IMR-90 (cell line): ENCODE results near the gene TMEM179. TPM values are rescaled to one million over a fixed set of nuclear protein-coding genes. Genes with fewer than 3 reads are reported as not detected.

ENCODE experiments used
- ATAC-seq: fragments of 200-7000 bp; cut with Tn5 transposase; 2 replicates; pipeline ENCODE4 v1.9.1; 2020; ENCODE audit warnings: low read depth, mild to moderate bottlenecking, moderate library complexity
- BruUV-seq: library from RNA; stranded (reverse); fragments of 400-500 nt; replicated peaks from 2 replicates; lab custom pipeline; 2021; lab: Mats Ljungman, UMichigan
- CTCF ChIA-PET: fragments of 300-600 bp; formaldehyde crosslinking; extraction: SDS; loops from one replicate; lab custom pipeline; 2021; ENCODE audit warnings: antibody characterized with exemption; lab: Yijun Ruan, JAX
- POLR2A ChIA-PET: fragments of 300-600 bp; sonication (Branson Sonifier 250); formaldehyde crosslinking; loops from one replicate; lab custom pipeline; 2022; ENCODE audit warnings: antibody characterized with exemption; ENCODE audit not compliant: unreplicated experiment; lab: Charles Lee
- DNase-seq: peaks from one replicate; pipeline ENCODE4 v3.0.0; 2013
- H2AFZ ChIP-seq: replicated peaks from 2 replicates; pipeline ENCODE3; 2013; ENCODE audit warnings: low read length, mild to moderate bottlenecking; ENCODE audit not compliant: poor library complexity
- H2AK5ac ChIP-seq: 2 replicates; pipeline ENCODE4 v1.6.1; 2013; ENCODE audit warnings: low read depth, low read length, inconsistent platforms
- H2AK9ac ChIP-seq: replicated peaks from 2 replicates; pipeline ENCODE3; 2013; ENCODE audit warnings: mild to moderate bottlenecking, low read depth, low read length, moderate library complexity; ENCODE audit not compliant: poor library complexity
- H2BK120ac ChIP-seq: 2 replicates; pipeline ENCODE4 v1.6.1; 2013; ENCODE audit warnings: low read depth, low read length, inconsistent platforms
- H2BK15ac ChIP-seq: 3 replicates; pipeline ENCODE4 v1.6.1; 2013; ENCODE audit warnings: low read depth, low read length, inconsistent platforms
- H2BK20ac ChIP-seq: 2 replicates; pipeline ENCODE4 v1.6.1; 2013; ENCODE audit warnings: low read depth, mild to moderate bottlenecking, inconsistent platforms, low read length, moderate library complexity
- H2BK5ac ChIP-seq: 2 replicates; pipeline ENCODE4 v1.6.1; 2013; ENCODE audit warnings: mild to moderate bottlenecking, low read depth, low read length, inconsistent platforms; ENCODE audit not compliant: poor library complexity, severe bottlenecking
- H3K14ac ChIP-seq: replicated peaks from 2 replicates; pipeline ENCODE4 v1.6.1; 2013; ENCODE audit warnings: low read depth, low read length, inconsistent platforms
- H3K18ac ChIP-seq: 2 replicates; pipeline ENCODE4 v1.6.1; 2013; ENCODE audit warnings: low read depth, low read length, control low read depth
- H3K23ac ChIP-seq: 2 replicates; pipeline ENCODE4 v1.6.1; 2013; ENCODE audit warnings: low read depth, low read length, inconsistent platforms
- H3K27ac ChIP-seq: 2 replicates; pipeline ENCODE4 v1.5.1; 2013; ENCODE audit warnings: mild to moderate bottlenecking, control low read depth, low read length; ENCODE audit not compliant: insufficient read depth
- H3K27me3 ChIP-seq: 2 replicates; pipeline ENCODE4 v1.6.1; 2013; ENCODE audit warnings: low read length; ENCODE audit not compliant: control insufficient read depth, insufficient read depth
- H3K36me3 ChIP-seq: 2 replicates; pipeline ENCODE4 v1.6.1; 2013; ENCODE audit warnings: low read length, mixed read lengths; ENCODE audit not compliant: control insufficient read depth, insufficient read depth
- H3K4ac ChIP-seq: 2 replicates; pipeline ENCODE4 v1.6.1; 2013; ENCODE audit warnings: low read depth, low read length, inconsistent platforms
- H3K4me1 ChIP-seq: 2 replicates; pipeline ENCODE4 v1.6.1; 2013; ENCODE audit warnings: low read length, mixed read lengths; ENCODE audit not compliant: control insufficient read depth, insufficient read depth
- H3K4me2 ChIP-seq: 2 replicates; pipeline ENCODE4 v1.6.1; 2013; ENCODE audit warnings: low read depth, mild to moderate bottlenecking, control low read depth, low read length, moderate library complexity
- H3K4me3 ChIP-seq: 2 replicates; pipeline ENCODE4 v1.5.1; 2013; ENCODE audit warnings: low read depth, mild to moderate bottlenecking, control low read depth, low read length, moderate library complexity; ENCODE audit not compliant: insufficient read depth
- H3K56ac ChIP-seq: 2 replicates; pipeline ENCODE4 v1.6.1; 2013; ENCODE audit warnings: low read length, inconsistent platforms; ENCODE audit not compliant: insufficient read depth; ENCODE audit errors: extremely low read depth
- H3K79me1 ChIP-seq, 2 experiments: 2 replicates each; pipeline ENCODE4 v1.6.1; 2013; ENCODE audit warnings: low read length in 2 of 2, inconsistent platforms in 1 of 2, low read depth in 1 of 2
- H3K9ac ChIP-seq: 2 replicates; pipeline ENCODE4 v1.6.1; 2013; ENCODE audit warnings: low read depth, low read length, control low read depth
- H3K9me1 ChIP-seq: 2 replicates; pipeline ENCODE4 v1.6.1; 2013; ENCODE audit warnings: low read length, inconsistent platforms; ENCODE audit not compliant: insufficient read depth
- H3K9me3 ChIP-seq: 2 replicates; pipeline ENCODE4 v1.6.1; 2013; ENCODE audit warnings: low read length; ENCODE audit not compliant: control insufficient read depth, insufficient read depth
- H4K20me1 ChIP-seq: 2 replicates; pipeline ENCODE4 v1.6.1; 2013; ENCODE audit warnings: low read length, inconsistent platforms; ENCODE audit not compliant: insufficient read depth
- H4K5ac ChIP-seq: 2 replicates; pipeline ENCODE4 v1.6.1; 2013; ENCODE audit warnings: mild to moderate bottlenecking, low read depth, low read length, control low read depth
- H4K8ac ChIP-seq, 2 experiments: 2 replicates each; pipeline ENCODE4 v1.6.1; 2013; ENCODE audit warnings: low read depth in 2 of 2, low read length in 2 of 2, control low read depth in 1 of 2, inconsistent platforms in 1 of 2
- H4K91ac ChIP-seq: 2 replicates; pipeline ENCODE4 v1.6.1; 2013; ENCODE audit warnings: low read depth, low read length, inconsistent platforms; ENCODE audit not compliant: insufficient read depth
- POLR2A ChIP-seq: IDR thresholded peaks from 2 replicates; pipeline ENCODE4 v1.6.1; 2012; ENCODE audit warnings: mild to moderate bottlenecking, low read depth, low read length
- RFX5 ChIP-seq: IDR thresholded peaks from 2 replicates; pipeline ENCODE4 v1.8.0; 2012; ENCODE audit warnings: low read depth, mild to moderate bottlenecking, low read length, moderate library complexity
- WGBS, 2 experiments: methylation state at CpG; one replicate each; pipeline versions ENCODE4 v1.1.5 to v1.1.7; 2013; ENCODE audit warnings: missing lambda C conversion rate in 2 of 2; ENCODE audit not compliant: insufficient read length in 1 of 2; ENCODE audit errors: extremely low coverage in 2 of 2; 5-methylcytosine and 5-hydroxymethylcytosine counted together
- dilution Hi-C: fragments of 300-500 bp; cut with HindIII; formaldehyde crosslinking; loops from one replicate; pipeline ENCODE4 v1.14.3; 2018; ENCODE audit warnings: low sequenced_read_pairs; ENCODE audit not compliant: unreplicated experiment
- in situ Hi-C: fragments of 300-500 bp; cut with MboI; formaldehyde crosslinking; loops from 3 replicates; pipeline ENCODE4 v1.14.3; 2019; ENCODE audit warnings: low sequenced_read_pairs, inconsistent platforms, mixed read lengths
- intact Hi-C: fragments of 100-400 bp; cut with micrococcal nuclease; formaldehyde crosslinking; loops from 2 replicates; pipeline ENCODE4 v1.10.0; 2022
- polyA plus RNA-seq, 3 experiments: library from polyadenylated mRNA; depleted of rRNA; stranded (reverse); fragments of >200 nt; gene quantifications; 2 replicates each; pipeline ENCODE4 v1.2.3, GENCODE V29; 2012; ENCODE audit warnings: low replicate concordance in 1 of 3
- total RNA-seq: library from RNA; depleted of rRNA; stranded (reverse); fragments of >200 nt; gene quantifications from 2 replicates; pipeline ENCODE4 v1.2.3, GENCODE V29; 2012
- TF ChIP-seq, protein P1 (sequence below): fragments of 150-350 bp; IDR thresholded peaks from 2 replicates; pipeline ENCODE4 v1.6.1; 2017; ENCODE audit warnings: mild to moderate bottlenecking, antibody characterized with exemption, low read length, low read depth

The TMEM179 gene
- total and polyA plus RNA-seq, 2 of the 4 experiments (the other 2 are of a cell fraction) = not detected

- BruUV-seq = no TSS peak
- H2BK5ac ChIP-seq = no peak overlapping the region
- H2BK20ac ChIP-seq = no peak overlapping the region
- no peak overlapping the region for H3K23ac ChIP-seq
- no peak overlapping the region for H2AK9ac ChIP-seq
- H3K4me1 ChIP-seq = no peaks in the 10 kb centered on the region
- TF ChIP-seq, protein P1, sequence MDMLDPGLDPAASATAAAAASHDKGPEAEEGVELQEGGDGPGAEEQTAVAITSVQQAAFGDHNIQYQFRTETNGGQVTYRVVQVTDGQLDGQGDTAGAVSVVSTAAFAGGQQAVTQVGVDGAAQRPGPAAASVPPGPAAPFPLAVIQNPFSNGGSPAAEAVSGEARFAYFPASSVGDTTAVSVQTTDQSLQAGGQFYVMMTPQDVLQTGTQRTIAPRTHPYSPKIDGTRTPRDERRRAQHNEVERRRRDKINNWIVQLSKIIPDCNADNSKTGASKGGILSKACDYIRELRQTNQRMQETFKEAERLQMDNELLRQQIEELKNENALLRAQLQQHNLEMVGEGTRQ = no peak
- no peak for TF ChIP-seq RFX5
- TF ChIP-seq POLR2A = no peak
- in situ Hi-C loops = loop anchor here (25.0 kb wide), 1 partner anchor 475 kb away; the partner anchor contains the start of gene ASPG
- H2BK15ac ChIP-seq = no peak overlapping the region
- H3K14ac ChIP-seq = no peak overlapping the region
- H2AK5ac ChIP-seq = no peak overlapping the region
- CTCF ChIA-PET = no interaction called here
- POLR2A ChIA-PET = no interaction called here
- H3K4me2 ChIP-seq = no peak overlapping the region
- peak overlapping the region; percentile 63 for H2AFZ ChIP-seq
- no peak for DNase-seq
- no peak for ATAC-seq
- H3K9me3 ChIP-seq = no peaks in the 10 kb centered on the region
- H3K4me3 ChIP-seq = no peak overlapping the region
- no peak overlapping the region for H4K8ac ChIP-seq
- WGBS, 2 experiments = 38% methylated on average over 4 of the region's 23 CpGs; no CpG with 5 or more reads in 1 of the 2 experiments
- no peak overlapping the region for H3K4ac ChIP-seq
- intact Hi-C loops = no loop called here
- no peak overlapping the region for H3K27ac ChIP-seq
- H4K5ac ChIP-seq = no peak overlapping the region
- H3K9me1 ChIP-seq = no peaks in the 10 kb centered on the region
- H3K56ac ChIP-seq = no peak overlapping the region
- H3K9ac ChIP-seq = no peak overlapping the region
- H3K27me3 ChIP-seq = peaks cover 4% of the 10 kb centered on the region; the same call in 1 of the 2 replicates
- H2BK120ac ChIP-seq = no peak overlapping the region
- H4K20me1 ChIP-seq = no peaks in the 10 kb centered on the region
- no peak overlapping the region for H4K91ac ChIP-seq
- dilution Hi-C loops = no loop called here
- H3K18ac ChIP-seq = no peak overlapping the region
- no peaks in the 10 kb centered on the region for H3K36me3 ChIP-seq
- no peaks in the 10 kb centered on the region for H3K79me1 ChIP-seq
These were observed 42.7 kb downstream of the TMEM179 start for GRCh38 chr14:104561632-104562495.
